ENCODE measurements around the gene CEACAM21. TPM values are rescaled to one million over a fixed set of nuclear protein-coding genes. Genes with fewer than 3 reads are reported as not detected.

Gene CEACAM21
- 0.15 TPM in 1 of 5 replicates, not detected in the others for total RNA-seq (2022; extraction: Qiagen RNA extraction)

DNA sequence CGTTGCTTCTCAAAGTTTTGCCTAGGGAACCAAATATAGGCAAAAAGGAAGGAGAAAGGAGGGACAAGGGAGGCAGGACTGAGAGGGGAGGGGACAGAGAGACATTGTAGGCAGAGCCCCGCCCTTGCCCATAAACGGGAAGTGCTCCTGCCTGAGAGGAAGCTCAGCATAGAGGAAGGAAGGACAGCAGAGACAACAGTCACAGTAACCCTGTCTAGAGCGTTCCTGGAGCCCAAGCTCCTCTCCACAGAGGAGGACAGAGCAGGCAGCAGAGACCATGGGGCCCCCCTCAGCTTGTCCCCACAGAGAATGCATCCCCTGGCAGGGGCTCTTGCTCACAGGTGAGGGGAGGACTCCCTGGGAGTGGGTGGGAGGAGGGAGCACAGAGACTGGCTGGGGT, at the start of gene CEACAM21:
CEACAM21 (plus strand) TSS at position 169 of the 400 bp plus-strand sequence; CDS start at position 278, 109 bp downstream.

DNA sequence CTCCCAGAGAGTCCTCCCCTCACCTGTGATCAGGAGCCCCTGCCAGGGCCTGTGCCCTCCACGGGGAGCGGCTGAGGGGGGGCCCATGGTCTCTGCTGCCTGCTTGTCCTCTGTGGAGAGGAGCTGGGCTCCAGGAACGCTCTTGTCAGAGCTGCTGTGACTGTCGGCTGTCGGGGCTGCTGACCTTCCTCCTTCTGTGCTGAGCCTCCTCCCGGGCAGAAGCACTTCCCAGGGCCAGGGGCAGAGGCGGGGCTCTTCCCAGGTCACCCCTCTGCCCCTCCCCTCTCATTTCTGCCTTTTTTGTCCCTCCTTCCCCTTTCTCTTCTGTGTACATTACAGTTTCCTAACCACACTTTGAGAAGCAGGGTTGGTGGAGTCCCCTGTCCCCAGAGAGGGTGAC, 50.9 kb downstream of the CEACAM21 start, which contains the start of gene CEACAM4:
CEACAM4 (minus strand) TSS at position 198 of the 400 bp plus-strand sequence; CDS start at position 87, 111 bp downstream.

Other genes starting within 250 kb of the CEACAM21 start
- 108 to 165 TPM (median 162 TPM) in 5 replicates for gene TGFB1, start 222.2 kb upstream of the CEACAM21 start, total RNA-seq (2022; extraction: Qiagen RNA extraction)
- 23.3 to 27.5 TPM (median 25.3 TPM) in 5 replicates for gene B9D2, start 212.0 kb upstream of the CEACAM21 start, total RNA-seq (2022; extraction: Qiagen RNA extraction)
- 2.8 to 6.3 TPM (median 5.0 TPM) in 5 replicates for gene TMEM91, start 199.6 kb upstream of the CEACAM21 start, total RNA-seq (2022; extraction: Qiagen RNA extraction)
- gene EXOSC5, start 178.8 kb upstream of the CEACAM21 start, total RNA-seq (2022; extraction: Qiagen RNA extraction) = 76.4 to 93.1 TPM (median 83.1 TPM) in 5 replicates
- 42.2 to 50.9 TPM (median 43.2 TPM) in 5 replicates for gene BCKDHA, start 178.3 kb upstream of the CEACAM21 start, total RNA-seq (2022; extraction: Qiagen RNA extraction)
- 0.10 to 0.25 TPM (median 0.15 TPM) in 4 of 5 replicates, not detected in the other for gene B3GNT8, start 148.8 kb upstream of the CEACAM21 start, total RNA-seq (2022; extraction: Qiagen RNA extraction)
- gene DMAC2, start 136.3 kb upstream of the CEACAM21 start, total RNA-seq (2022; extraction: Qiagen RNA extraction) = 98.5 to 129 TPM (median 111 TPM) in 5 replicates
- not detected in 5 replicates for gene ERICH4, start 133.0 kb upstream of the CEACAM21 start, total RNA-seq (2022; extraction: Qiagen RNA extraction)
- gene CEACAM4, start 50.9 kb downstream of the CEACAM21 start, total RNA-seq (2022; extraction: Qiagen RNA extraction) = not detected in 5 replicates
- 0.04 to 0.12 TPM (median 0.09 TPM) in 4 of 5 replicates, not detected in the other for gene CEACAM7, start 112.1 kb downstream of the CEACAM21 start, total RNA-seq (2022; extraction: Qiagen RNA extraction)
- gene CEACAM5, start 132.5 kb downstream of the CEACAM21 start, total RNA-seq (2022; extraction: Qiagen RNA extraction) = 1.5 to 1.9 TPM (median 1.6 TPM) in 5 replicates
- gene CEACAM6, start 179.4 kb downstream of the CEACAM21 start, total RNA-seq (2022; extraction: Qiagen RNA extraction) = 14.6 to 24.6 TPM (median 18.9 TPM) in 5 replicates
- not detected in 5 replicates for gene CEACAM3, start 220.4 kb downstream of the CEACAM21 start, total RNA-seq (2022; extraction: Qiagen RNA extraction)